HG03457 (cell line): ENCODE measurements around the gene PRUNE2.
A peak's percentile ranks its signal among the peaks of the same experiment; 100 is the strongest.

Source experiments
- ATAC-seq: cut with Tn5 transposase; IDR thresholded peaks from one replicate; pipeline ENCODE4 v1.9.1; 2021; ENCODE audit warnings: moderate number of reproducible peaks; ENCODE audit not compliant: unreplicated experiment

PRUNE2 gene

GRCh38 chr9:76634356-76635054 is 271.4 kb downstream of the PRUNE2 start:
- peak; percentile 84 for ATAC-seq

- no peak for ATAC-seq
Measured at GRCh38 chr9:76630916-76631315, 275.0 kb downstream of the PRUNE2 start.

- ATAC-seq: no peak
Measured at GRCh38 chr9:76629205-76629990, 276.5 kb downstream of the PRUNE2 start.

GRCh38 chr9:76628155-76628554 is 277.8 kb downstream of the PRUNE2 start:
- ATAC-seq: no peak

GRCh38 chr9:76626980-76627379 is 278.9 kb downstream of the PRUNE2 start:
- no peak for ATAC-seq

GRCh38 chr9:76626141-76626540 is 279.8 kb downstream of the PRUNE2 start:
- ATAC-seq: no peak

GRCh38 chr9:76624391-76625048 is 281.4 kb downstream of the PRUNE2 start:
- peak; percentile 97 for ATAC-seq

GRCh38 chr9:76620996-76621395 is 284.9 kb downstream of the PRUNE2 start:
- ATAC-seq: no peak

GRCh38 chr9:76620581-76620980 is 285.3 kb downstream of the PRUNE2 start:
- no peak for ATAC-seq

GRCh38 chr9:76619640-76620039 is 286.3 kb downstream of the PRUNE2 start:
- no peak for ATAC-seq

GRCh38 chr9:76619197-76619596 is 286.7 kb downstream of the PRUNE2 start:
- no peak for ATAC-seq

GRCh38 chr9:76618762-76619161 is 287.2 kb downstream of the PRUNE2 start:
- ATAC-seq: no peak

GRCh38 chr9:76617497-76618175 is 288.3 kb downstream of the PRUNE2 start:
- ATAC-seq: no peak

GRCh38 chr9:76616780-76617179 is 289.1 kb downstream of the PRUNE2 start:
- ATAC-seq: no peak

GRCh38 chr9:76615177-76615603 is 290.7 kb downstream of the PRUNE2 start:
- no peak for ATAC-seq

GRCh38 chr9:76613974-76614373 is 291.9 kb downstream of the PRUNE2 start:
- no peak for ATAC-seq

GRCh38 chr9:76613150-76613781 is 292.6 kb downstream of the PRUNE2 start:
- no peak for ATAC-seq

GRCh38 chr9:76610011-76610352 is 295.9 kb downstream of the PRUNE2 start:
- ATAC-seq: no peak

- no peak for ATAC-seq
Measured at GRCh38 chr9:76609285-76610010, 296.5 kb downstream of the PRUNE2 start.

- no peak for ATAC-seq
Measured at GRCh38 chr9:76608575-76609273, 297.2 kb downstream of the PRUNE2 start.
